HepG2 (cell line): ENCODE data around the gene ABHD2. TPM values are rescaled to one million over a fixed set of nuclear protein-coding genes. Genes with fewer than 3 reads are reported as not detected.
A peak's percentile ranks its signal among the peaks of the same experiment; 100 is the strongest.

Experiments
- BRCA1 ChIP-seq: sonication (generic); formaldehyde crosslinking; IDR thresholded peaks from 2 replicates; pipeline ENCODE4 v1.4.0; 2020; ENCODE audit warnings: missing genetic modification reagents
- MEF2D ChIP-seq: sonication (generic); formaldehyde crosslinking; IDR thresholded peaks from 2 replicates; pipeline ENCODE4 v1.5.1; 2020; ENCODE audit warnings: mild to moderate bottlenecking, missing genetic modification reagents
- NFYC ChIP-seq: IDR thresholded peaks from 2 replicates; pipeline ENCODE4 v1.6.1; 2016; ENCODE audit warnings: missing genetic modification reagents, missing compliant biosample characterization
- ZNF709 ChIP-seq: sonication (generic); formaldehyde crosslinking; IDR thresholded peaks from 2 replicates; pipeline ENCODE4 v1.5.0; 2020; ENCODE audit warnings: mild to moderate bottlenecking, missing genetic modification reagents
- ZNF781 ChIP-seq: sonication (generic); formaldehyde crosslinking; IDR thresholded peaks from 2 replicates; pipeline ENCODE4 v1.5.1; 2020; ENCODE audit warnings: borderline replicate concordance, mild to moderate bottlenecking, missing genetic modification reagents; ENCODE audit errors: not compliant biosample characterization
- polyA plus RNA-seq, 8 experiments: library from polyadenylated mRNA; depleted of rRNA in 3 of 8; stranded (reverse) in 7 of 8; unstranded in 1 of 8; fragments of >200 nt; fragmentation: Illumina TruSeq in 4 of 8; extraction: Trizol in 4 of 8; gene quantifications; 2 replicates each; pipeline versions ENCODE4 v1.2.1 to v1.2.3, GENCODE V29; 2011 to 2016; ENCODE audit warnings: low read depth in 4 of 8, missing spikeins in 1 of 8, mixed read lengths in 1 of 8; ENCODE audit not compliant: insufficient read depth in 1 of 8
- total RNA-seq, 5 experiments: library from RNA; depleted of rRNA; stranded (reverse); fragments of >200 nt; fragmentation: Illumina TruSeq; extraction: Trizol; gene quantifications; 2 replicates each; pipeline ENCODE4 v1.2.3, GENCODE V29; 2016; ENCODE audit warnings: low read depth in 1 of 5
- TF ChIP-seq, protein P1 (sequence below): sonication (generic); formaldehyde crosslinking; IDR thresholded peaks from 2 replicates; pipeline ENCODE4 v1.4.0; 2020; ENCODE audit warnings: missing genetic modification reagents, borderline replicate concordance
- TF ChIP-seq, protein P2 (sequence below): sonication (generic); formaldehyde crosslinking; IDR thresholded peaks from 2 replicates; pipeline ENCODE4 v1.4.0; 2020; ENCODE audit warnings: missing genetic modification reagents
- TF ChIP-seq, protein P3 (sequence below): sonication (generic); formaldehyde crosslinking; IDR thresholded peaks from 2 replicates; pipeline ENCODE4 v1.8.1; 2022; ENCODE audit warnings: mild to moderate bottlenecking, missing genetic modification reagents
- TF ChIP-seq, protein P4 (sequence below): fragments of 450-650 bp; IDR thresholded peaks from 2 replicates; pipeline ENCODE4 v1.6.1; 2017; ENCODE audit warnings: mild to moderate bottlenecking
- TF ChIP-seq, protein P5 (sequence below): sonication (generic); formaldehyde crosslinking; IDR thresholded peaks from 2 replicates; pipeline ENCODE4 v1.5.1; 2020; ENCODE audit warnings: mild to moderate bottlenecking, missing genetic modification reagents, moderate library complexity
- TF ChIP-seq, protein P6 (sequence below): IDR thresholded peaks from 2 replicates; pipeline ENCODE4 v1.6.1; 2016; ENCODE audit warnings: control low read depth

Gene ABHD2
- total and polyA plus RNA-seq, 2 of the 13 experiments (the other 11 are each of a cell fraction or from before 2014, with no cell fraction given) = 14.8 to 22.4 TPM

DNA sequence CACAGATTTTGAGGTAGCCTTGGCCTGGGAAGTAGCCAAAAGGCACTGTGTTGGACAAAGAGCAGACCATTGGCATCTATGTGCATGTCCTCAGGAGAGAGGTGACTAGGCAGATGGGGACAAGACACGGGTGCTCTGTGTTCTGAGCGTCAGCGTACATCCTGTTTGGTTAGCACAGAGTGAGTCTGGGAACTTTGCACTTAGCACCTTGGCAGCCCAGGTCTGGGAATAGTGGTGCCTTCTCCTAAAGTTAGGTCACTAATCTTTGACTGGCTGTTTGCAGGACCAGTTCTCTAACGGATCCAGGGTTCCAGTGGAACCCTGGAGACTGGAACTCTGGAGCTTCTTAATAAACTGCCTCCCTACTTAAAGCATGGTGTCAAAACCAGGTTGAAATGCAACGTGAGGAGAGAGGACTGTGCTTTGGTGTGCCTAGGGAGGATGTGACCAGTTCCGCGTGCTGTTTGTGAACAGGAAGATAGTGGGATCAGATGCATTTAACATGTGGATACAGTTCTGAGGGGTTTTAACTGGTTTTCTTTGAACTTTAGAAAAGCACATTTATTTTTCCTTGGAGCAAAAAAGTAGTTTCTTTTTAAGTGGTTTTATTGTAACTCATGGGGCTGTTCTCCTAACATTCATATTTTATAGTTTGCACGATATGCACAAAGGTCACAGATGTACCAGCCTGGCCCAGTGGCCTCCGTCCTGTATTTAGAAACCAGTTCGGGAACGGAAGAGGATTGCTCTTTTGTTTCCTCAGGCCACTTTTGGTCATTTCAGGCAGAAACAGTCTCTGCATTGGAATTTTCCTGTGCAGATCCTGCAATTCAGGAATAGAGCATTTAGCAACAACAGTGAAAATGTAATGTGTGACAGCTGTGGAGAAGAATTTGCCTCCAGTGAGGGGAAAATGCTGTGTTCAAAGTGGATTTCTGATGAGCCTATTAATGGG is 48.8 kb downstream of the ABHD2 start (continued):
- TF ChIP-seq, protein P1, sequence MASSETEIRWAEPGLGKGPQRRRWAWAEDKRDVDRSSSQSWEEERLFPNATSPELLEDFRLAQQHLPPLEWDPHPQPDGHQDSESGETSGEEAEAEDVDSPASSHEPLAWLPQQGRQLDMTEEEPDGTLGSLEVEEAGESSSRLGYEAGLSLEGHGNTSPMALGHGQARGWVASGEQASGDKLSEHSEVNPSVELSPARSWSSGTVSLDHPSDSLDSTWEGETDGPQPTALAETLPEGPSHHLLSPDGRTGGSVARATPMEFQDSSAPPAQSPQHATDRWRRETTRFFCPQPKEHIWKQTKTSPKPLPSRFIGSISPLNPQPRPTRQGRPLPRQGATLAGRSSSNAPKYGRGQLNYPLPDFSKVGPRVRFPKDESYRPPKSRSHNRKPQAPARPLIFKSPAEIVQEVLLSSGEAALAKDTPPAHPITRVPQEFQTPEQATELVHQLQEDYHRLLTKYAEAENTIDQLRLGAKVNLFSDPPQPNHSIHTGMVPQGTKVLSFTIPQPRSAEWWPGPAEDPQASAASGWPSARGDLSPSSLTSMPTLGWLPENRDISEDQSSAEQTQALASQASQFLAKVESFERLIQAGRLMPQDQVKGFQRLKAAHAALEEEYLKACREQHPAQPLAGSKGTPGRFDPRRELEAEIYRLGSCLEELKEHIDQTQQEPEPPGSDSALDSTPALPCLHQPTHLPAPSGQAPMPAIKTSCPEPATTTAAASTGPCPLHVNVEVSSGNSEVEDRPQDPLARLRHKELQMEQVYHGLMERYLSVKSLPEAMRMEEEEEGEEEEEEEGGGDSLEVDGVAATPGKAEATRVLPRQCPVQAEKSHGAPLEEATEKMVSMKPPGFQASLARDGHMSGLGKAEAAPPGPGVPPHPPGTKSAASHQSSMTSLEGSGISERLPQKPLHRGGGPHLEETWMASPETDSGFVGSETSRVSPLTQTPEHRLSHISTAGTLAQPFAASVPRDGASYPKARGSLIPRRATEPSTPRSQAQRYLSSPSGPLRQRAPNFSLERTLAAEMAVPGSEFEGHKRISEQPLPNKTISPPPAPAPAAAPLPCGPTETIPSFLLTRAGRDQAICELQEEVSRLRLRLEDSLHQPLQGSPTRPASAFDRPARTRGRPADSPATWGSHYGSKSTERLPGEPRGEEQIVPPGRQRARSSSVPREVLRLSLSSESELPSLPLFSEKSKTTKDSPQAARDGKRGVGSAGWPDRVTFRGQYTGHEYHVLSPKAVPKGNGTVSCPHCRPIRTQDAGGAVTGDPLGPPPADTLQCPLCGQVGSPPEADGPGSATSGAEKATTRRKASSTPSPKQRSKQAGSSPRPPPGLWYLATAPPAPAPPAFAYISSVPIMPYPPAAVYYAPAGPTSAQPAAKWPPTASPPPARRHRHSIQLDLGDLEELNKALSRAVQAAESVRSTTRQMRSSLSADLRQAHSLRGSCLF (CRISPR knock-in tag) = no peak
- TF ChIP-seq, protein P2, sequence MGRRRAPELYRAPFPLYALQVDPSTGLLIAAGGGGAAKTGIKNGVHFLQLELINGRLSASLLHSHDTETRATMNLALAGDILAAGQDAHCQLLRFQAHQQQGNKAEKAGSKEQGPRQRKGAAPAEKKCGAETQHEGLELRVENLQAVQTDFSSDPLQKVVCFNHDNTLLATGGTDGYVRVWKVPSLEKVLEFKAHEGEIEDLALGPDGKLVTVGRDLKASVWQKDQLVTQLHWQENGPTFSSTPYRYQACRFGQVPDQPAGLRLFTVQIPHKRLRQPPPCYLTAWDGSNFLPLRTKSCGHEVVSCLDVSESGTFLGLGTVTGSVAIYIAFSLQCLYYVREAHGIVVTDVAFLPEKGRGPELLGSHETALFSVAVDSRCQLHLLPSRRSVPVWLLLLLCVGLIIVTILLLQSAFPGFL (CRISPR knock-in tag) = no peak
- TF ChIP-seq NFYC (CRISPR knock-in tag) (0 out of 2 replicates have a peak, but pooled peaks have one; percentile 10), ZNF709 (CRISPR knock-in tag) (no peak), ZNF781 (no peak), MEF2D (CRISPR knock-in tag) (peak; percentile 82; the same call in 1 of the 2 replicates), BRCA1 (CRISPR knock-in tag) (no peak)
- TF ChIP-seq, protein P3, sequence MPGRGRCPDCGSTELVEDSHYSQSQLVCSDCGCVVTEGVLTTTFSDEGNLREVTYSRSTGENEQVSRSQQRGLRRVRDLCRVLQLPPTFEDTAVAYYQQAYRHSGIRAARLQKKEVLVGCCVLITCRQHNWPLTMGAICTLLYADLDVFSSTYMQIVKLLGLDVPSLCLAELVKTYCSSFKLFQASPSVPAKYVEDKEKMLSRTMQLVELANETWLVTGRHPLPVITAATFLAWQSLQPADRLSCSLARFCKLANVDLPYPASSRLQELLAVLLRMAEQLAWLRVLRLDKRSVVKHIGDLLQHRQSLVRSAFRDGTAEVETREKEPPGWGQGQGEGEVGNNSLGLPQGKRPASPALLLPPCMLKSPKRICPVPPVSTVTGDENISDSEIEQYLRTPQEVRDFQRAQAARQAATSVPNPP (CRISPR knock-in tag) = no peak
- TF ChIP-seq, protein P4, sequence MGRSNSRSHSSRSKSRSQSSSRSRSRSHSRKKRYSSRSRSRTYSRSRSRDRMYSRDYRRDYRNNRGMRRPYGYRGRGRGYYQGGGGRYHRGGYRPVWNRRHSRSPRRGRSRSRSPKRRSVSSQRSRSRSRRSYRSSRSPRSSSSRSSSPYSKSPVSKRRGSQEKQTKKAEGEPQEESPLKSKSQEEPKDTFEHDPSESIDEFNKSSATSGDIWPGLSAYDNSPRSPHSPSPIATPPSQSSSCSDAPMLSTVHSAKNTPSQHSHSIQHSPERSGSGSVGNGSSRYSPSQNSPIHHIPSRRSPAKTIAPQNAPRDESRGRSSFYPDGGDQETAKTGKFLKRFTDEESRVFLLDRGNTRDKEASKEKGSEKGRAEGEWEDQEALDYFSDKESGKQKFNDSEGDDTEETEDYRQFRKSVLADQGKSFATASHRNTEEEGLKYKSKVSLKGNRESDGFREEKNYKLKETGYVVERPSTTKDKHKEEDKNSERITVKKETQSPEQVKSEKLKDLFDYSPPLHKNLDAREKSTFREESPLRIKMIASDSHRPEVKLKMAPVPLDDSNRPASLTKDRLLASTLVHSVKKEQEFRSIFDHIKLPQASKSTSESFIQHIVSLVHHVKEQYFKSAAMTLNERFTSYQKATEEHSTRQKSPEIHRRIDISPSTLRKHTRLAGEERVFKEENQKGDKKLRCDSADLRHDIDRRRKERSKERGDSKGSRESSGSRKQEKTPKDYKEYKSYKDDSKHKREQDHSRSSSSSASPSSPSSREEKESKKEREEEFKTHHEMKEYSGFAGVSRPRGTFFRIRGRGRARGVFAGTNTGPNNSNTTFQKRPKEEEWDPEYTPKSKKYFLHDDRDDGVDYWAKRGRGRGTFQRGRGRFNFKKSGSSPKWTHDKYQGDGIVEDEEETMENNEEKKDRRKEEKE = no peak
- TF ChIP-seq, protein P5, sequence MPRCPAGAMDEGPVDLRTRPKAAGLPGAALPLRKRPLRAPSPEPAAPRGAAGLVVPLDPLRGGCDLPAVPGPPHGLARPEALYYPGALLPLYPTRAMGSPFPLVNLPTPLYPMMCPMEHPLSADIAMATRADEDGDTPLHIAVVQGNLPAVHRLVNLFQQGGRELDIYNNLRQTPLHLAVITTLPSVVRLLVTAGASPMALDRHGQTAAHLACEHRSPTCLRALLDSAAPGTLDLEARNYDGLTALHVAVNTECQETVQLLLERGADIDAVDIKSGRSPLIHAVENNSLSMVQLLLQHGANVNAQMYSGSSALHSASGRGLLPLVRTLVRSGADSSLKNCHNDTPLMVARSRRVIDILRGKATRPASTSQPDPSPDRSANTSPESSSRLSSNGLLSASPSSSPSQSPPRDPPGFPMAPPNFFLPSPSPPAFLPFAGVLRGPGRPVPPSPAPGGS (CRISPR knock-in tag) = no peak
- TF ChIP-seq, protein P6, sequence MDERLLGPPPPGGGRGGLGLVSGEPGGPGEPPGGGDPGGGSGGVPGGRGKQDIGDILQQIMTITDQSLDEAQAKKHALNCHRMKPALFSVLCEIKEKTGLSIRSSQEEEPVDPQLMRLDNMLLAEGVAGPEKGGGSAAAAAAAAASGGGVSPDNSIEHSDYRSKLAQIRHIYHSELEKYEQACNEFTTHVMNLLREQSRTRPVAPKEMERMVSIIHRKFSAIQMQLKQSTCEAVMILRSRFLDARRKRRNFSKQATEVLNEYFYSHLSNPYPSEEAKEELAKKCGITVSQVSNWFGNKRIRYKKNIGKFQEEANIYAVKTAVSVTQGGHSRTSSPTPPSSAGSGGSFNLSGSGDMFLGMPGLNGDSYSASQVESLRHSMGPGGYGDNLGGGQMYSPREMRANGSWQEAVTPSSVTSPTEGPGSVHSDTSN (CRISPR knock-in tag) = 0 out of 2 replicates have a peak, but pooled peaks have one; percentile 8
